Stimulated activated naive CD4-positive, alpha-beta T cell treated with Interleukin-2 at 50 U/mL for 16 hours (primary cell): ENCODE data around the gene WDPCP.
"Not testable (repeated sequence)": the region's sequence is repeated elsewhere in the genome, so short reads cannot be mapped to it uniquely, and the experiment has no call there.

Experiments used
- DNase-seq: peaks from one replicate; lab custom pipeline; 2025; lab: John Stamatoyannopoulos, UW

WDPCP gene

DNA sequence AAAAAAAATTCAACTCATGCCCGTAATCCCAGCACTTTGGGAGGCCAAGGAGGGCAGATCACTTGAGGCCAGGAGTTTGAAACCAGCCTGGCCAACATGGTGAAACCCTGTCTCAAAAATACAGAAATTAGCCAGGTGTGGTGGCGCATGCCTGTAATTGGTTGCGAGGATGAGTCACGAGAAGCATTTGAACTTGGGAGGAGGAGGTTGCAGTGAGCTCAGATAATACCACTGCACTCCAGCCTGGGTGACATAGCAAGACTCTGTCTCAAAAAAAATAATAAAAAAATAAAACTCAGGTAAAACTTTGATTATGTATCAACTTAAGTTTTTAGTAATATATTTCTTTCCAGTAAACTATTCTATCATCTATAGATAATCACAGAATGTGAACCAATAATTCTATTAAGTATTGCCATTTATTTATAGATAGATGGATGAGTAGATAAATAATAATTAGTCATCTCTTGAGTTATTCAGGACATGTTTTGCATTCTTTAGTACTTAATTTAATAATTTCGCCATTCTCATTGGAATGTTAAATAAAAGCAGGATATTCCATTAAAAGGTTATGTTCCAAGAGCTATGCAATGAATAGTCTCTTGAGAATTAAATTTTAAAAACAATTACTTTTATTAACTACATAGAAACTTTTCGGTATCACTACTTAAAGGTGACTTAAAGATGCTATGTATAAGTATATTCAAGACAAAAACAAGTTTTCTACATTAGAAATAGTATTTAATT, 48.7 kb downstream of the WDPCP start:
- no peak for DNase-seq

DNA sequence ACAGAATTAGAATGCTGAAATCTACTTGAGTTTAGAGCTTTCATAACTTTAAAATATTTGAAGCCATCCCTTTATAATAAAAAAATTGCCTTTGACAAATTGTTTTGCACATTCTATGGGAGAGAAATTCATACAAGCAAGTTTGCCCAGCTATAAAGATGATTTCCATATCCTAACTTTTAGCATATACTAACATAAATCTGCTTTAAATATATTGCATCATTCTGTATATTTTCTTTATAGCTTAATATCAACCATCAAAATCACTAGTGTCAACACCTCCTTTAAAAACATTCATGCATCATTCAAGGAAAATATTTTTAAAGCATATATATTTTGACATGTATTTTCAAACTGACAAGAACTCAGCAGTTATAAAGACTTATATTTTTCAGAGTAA, 49.9 kb downstream of the WDPCP start:
- no peak for DNase-seq

DNA sequence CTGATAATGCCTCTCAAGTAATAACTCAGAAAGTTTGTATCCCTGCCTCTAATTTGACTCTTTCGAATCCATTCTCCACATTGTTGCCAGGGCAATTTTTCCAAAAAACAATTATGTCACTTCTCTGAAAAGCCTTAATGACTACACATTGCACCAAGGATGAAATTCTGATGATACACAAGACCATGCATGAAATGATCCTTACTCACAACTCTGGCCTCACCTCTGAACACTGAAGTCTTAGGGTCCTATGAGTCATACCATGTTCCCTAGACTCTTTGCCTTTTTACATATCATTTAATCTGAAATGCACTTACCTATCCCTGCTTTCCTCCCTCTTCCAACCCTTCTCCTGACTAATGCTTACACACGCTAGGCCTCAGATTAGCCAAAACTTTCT, 51.0 kb downstream of the WDPCP start:
- DNase-seq: no peak

DNA sequence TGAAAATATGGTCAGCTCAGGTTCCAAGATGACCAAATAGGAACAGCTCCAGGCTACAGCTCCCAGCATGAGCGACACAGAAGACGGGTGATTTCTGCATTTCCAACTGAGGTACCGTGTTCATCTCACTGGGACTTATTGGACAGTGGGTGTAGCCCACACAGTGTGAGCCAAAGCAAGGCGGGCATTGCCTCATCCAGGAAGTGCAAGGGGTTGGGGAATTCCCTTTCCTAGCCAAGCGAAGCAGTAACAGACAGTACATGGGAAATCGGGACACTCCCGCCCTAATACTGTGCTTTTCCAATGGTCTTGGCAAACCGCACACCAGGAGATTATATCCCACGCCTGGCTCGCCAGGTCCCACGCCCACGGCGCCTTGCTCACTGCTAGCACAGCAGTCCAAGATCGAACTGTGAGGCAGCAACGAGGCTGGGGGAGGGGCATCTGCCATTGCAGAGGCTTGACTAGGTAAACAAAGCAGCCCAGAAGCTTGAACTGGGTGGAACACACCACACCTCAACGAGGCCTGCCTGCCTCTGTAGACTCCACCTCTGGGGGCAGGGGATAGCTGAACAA, 57.5 kb downstream of the WDPCP start:
- no peak for DNase-seq

DNA sequence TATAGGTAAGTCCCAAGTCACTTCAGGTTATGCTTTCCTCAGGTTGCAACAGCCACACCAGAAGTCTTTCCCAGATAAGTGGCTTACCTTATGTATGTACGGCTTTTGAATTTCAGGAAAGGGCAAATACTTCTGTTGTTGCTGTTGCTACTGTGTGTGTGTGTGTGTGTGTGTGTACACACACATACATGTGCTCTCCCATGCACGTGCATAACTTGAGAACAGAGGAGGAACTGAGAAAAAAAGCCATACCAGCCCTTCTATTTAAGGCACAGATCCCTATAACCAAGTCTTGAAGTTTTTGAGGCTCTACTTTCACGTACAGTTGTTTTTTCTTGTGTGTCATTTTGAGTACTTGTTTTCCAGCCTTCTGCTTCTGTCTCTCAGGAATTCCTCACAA, 62.4 kb downstream of the WDPCP start:
- DNase-seq: no peak

DNA sequence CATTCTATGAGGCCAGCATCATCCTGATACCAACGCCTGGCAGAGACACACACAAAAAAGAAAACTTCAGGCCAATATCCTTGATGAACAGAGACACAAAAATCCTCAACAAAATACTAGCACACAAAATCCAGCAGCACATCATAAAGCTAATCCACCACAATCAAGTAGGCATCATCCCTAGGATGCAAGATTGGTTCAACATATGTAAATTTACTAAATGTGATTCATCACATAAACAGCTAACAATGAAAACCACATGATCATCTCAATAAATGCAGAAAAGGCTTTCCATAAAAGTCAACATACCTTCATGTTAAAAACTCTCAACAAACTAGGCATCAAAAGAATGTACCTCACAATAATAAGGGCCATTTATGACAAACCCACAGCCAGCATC, 65.3 kb downstream of the WDPCP start:
- DNase-seq: no peak

DNA sequence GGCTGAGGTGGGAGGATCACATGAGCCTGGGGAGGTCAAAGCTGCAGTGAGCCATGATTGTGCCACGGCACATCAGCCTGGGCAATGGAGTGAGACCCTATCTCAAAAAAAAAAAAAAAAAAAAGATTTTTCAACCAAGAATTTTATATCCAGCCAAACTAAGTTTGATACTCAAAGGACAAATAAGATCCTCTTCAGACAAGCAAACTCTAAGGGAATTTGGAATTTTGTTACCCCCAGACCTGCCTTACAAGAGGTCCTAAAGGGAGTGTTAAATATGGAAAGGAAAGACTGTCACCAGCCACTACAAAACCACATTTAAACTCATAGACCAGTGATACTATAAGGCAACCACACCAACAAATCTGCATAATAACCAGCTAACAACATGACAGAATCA, 67.5 kb downstream of the WDPCP start:
- no peak for DNase-seq

DNA sequence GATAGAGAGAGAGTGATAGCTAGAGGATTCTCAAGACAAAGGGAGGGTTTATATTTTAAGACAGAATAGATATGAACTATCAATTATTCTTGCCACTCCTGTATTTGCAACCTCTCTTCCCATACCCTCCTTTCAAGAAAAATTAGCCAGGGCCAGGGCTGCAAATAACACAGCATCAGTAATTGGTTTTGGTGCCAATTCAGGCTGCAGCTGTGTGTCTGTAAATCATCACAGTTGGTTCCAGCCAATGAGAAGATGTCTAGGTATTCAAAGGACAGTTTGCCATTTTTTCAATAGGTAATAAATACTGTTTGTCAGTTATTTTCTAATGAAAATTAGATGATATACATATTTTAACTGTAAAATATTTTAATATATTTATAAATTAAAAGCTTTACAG, 73.5 kb downstream of the WDPCP start:
- no peak for DNase-seq

DNA sequence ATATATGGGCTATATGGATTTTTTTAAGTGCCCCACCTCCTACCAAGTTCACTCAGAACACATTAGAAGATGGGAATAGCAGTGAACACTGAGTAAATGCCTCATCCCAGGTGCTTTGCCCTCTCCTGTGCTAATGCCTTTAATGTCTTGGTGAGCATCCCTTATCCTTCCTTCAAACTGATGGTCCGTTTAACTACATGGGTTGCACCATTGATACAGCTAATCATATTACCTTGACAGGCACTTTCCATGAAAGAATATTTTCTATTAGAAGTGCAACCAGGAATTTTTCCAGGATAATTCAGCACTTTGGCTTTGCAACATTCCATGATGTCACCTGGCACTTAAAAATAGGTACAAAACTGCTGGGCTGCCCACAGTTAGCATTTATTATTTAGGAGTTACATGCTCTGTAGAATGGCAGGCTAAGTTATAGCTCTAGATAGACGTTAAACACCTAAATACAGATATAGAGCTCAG, 74.0 kb downstream of the WDPCP start:
- DNase-seq: no peak

DNA sequence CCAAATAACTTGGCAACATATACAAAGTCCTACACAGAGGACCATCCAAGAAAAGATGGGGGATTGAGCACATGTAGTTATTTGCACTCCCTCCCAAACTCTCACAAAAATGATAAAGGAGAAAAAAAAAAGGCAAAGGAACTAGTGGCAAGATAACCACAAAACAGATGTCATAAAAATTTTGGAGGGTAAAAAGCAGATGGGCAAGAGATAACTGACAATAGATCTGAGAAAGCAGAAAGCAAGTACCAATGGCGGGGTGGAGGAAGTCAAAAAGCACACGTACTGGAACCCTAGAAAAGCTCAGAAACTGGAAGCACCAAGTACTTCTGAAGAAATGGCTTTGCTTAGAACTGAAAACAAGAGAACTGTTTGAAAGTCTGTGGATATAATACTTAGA, 82.0 kb downstream of the WDPCP start:
- DNase-seq: no peak

DNA sequence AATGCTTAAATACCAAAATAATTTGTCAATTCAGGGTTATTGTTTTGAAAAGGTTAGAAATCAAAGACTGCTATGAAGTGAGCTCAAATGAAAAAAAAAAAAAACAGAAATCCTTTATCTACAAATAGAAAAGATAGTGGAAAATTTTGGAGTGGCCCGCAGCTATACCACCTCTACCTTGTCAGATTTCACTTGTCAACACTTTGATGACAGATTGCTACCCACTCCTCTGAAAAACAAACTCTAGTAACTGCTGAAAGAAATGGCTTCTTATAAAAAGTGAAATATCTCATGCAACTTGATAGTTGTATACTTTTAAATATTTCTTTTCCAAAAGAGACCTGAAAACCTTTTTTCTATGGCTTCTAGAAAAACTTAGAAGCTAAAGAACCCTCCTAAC, 84.5 kb downstream of the WDPCP start:
- DNase-seq: no peak

DNA sequence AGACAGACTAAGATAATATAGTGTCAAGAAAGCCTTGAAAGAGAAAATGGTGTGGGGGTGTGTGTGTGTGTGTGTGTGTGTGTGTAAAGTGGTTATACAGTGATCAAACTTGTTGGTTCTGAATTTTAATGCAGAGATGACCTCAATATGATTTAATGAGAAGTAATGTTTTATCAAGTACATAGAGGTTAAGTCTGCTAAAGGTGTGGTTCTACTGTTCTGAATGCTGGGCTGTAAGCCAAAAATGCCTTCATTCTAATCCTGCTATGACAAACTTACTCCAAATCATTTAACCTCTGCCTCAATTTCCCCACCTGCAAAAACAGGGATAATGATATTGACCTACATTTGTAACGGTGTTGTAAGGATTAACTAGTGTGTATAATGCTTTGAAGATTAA, 87.9 kb downstream of the WDPCP start:
- DNase-seq: no peak

DNA sequence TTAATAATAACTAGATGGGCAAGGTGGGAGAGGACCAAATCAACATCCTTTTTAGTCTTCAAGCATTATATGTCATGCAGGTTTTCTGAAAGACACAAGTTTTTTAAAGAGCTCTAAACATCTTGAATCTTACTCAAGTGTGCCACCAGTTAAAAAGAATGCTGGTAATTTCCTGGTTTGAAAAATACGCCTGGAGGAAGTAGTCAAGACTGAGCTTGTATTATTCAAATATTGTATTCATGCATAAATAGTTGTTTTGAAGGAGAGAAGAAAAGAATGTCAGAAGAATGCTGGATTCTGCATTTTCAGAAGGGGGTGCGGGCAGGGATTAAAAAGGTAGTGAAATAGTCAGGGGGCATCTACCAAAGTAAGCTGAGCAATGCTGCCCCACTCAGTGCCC, 90.7 kb downstream of the WDPCP start:
- no peak for DNase-seq

DNA sequence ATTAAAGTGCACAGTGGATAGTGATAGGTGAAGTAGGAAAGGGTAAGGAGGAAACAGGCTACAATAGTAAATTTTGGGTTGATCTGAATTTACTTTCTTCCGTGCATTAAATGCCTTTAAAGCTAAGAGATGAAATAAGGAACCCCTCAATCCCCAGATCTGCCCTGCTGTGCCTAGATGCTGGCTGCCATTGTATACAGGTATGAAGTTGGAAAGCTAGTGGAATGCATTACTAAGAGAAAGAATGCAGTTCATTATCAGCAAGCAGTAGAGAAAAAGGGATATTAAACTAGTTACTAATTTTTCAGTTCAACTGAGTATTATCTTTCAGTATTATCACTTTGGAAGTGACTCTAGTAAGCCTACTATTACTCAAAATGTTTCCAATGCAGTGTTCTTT, 93.3 kb downstream of the WDPCP start:
- DNase-seq: no peak

DNA sequence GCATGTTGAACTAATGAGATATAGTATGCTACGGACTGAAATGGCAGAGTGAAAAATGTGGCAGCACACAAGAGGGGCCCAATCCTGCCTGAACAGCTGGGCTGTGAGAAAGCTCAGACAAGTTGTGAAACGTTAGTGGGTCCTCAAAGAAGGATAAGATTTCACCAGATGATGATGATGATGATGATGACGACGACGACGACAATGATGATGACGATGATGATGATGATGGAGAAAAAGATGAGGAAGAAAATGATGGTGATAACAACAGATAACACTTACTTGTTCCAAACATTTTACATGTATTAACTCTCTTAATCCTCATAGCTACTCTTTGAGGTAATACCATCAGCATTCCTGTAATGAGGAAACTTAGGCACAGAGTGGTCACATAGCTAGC, 94.2 kb downstream of the WDPCP start:
- DNase-seq: no peak

DNA sequence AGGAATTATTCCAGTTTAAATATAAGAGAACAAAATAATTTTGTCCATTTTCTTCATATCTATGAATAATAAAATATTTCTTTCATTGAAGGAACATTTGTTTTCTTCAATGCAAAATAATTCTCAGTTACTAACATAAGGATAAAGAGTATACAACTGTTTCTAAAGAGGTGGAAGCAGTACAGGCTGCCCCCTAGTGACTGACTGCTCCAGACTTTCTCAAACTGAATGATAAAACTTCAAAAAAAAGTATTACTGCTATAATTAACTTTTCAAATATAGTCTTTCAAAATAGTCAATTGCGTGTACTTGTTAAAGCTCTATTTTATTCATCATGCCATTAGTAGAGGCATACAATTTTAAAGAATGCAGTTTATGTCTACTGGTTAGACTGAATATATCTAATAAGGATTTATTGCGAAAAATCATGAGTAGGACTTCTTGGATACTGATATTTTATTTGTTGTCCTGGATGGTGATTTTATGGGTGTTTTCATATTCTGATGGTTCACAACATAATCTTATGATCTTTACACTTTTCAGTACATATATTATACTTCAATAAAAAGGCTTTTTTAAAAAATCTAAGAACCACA, 100.1 kb downstream of the WDPCP start:
- DNase-seq: no peak

DNA sequence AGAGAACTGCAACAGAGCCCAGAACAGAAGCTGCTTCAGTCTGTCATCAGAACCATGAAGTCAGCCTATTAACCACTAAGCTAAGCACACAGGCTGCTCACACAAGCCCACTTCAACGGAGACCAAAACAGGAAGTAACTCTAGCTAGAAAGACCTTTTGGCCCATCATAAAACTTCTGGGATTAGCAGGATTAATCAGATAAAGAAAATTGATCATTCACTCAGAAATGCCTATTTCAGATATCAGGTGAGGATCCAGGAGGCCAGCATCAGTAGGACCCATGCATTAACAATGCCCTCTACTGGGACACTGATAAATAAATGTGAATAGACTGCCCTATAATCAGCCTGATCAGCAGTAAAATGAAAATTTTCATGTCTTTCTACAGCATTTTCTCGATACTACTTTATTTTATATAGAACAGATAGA, 101.4 kb downstream of the WDPCP start:
- DNase-seq: no peak

DNA sequence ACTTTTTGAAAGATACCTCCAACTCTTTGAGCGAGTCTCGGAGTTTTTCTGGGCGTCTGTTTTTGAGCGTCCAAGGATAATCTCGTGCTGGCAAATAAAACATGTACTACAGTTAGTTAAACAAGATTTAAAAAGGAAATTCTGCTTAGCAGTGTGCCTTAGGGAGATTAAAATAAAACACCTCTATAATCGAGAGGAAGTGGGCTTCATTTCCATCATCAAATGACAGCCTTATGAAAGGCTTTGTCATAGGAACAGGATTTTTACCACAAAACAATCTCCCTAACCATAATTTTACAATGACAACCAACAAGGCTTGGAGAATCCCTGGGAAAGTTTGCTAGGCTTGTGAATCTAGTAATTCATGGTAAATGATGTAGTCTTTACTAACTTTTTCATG, 103.4 kb downstream of the WDPCP start:
- no peak for DNase-seq

DNA sequence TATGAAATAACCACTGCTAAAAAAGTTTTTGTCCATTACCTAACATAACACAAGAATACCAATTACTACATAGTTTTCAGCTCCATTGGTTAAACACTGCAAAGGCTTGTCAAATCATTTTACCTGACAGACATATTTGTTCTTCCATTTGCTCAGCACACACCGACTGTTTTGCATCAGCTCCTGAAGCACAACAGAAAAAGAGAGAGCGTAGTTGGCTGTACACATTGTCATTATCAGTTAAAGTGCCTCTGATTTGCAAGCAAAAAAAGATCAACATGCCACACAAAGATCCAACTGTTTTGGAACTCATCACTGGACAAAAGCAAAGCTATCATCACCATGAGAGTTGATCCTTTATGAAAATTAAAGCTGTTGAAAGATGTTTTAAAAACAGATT, 103.8 kb downstream of the WDPCP start:
- no peak for DNase-seq

DNA sequence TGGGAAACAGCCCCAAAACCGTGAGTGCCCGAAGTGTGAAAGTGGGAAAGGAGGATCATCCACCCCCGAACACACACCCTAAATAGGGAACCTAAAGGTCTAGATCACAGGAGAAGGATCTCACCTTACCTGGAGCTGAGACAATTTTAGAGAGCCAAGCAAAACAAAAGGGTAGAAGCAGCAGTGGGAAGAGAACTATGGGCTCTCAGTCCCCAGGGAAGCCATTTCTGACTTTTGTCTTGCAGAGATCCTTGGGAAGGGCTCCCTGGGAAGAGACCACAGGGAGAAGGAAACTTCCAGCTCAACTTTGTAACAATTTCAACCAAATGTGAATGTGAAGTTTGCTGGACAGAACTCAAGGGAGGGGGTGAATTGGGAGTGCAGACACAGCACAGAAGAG, 110.6 kb downstream of the WDPCP start:
- DNase-seq: no peak

DNA sequence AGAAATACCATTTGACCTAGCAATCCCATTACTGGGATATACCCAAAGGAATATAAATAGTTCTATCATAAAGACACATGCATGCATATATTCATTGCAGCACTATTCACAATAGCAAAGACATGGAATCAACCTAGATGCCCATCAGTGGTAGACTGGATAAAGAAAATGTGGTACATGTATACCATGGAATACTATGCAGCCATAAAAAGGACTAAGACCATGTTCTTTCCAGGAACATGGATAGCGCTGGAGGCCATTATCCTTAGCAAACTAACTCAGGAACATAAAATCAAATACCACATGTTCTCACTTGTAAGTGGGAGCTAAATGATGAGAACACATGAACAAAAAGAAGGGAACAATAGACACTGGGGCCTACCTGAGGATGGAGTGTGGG, 119.0 kb downstream of the WDPCP start:
- DNase-seq: not testable (repeated sequence)

DNA sequence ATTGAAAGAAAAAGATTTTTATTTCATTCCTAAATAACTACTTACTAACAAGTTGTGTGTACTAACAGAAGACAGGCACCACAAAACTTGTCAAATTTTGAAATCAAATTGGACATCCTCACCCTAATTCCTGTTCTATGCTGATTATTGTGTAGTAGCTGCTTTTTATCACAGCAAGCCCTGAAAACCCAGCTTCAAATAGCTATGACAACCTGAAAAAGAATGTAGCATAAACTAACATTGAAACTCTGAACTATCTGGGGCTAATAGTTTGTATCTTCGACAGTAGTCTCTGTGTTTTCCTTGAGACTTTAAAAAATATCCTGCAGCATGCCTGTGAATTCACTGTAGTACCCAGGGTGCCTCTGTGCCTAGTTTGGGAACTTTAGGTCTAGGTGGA, 122.6 kb downstream of the WDPCP start:
- DNase-seq: no peak

DNA sequence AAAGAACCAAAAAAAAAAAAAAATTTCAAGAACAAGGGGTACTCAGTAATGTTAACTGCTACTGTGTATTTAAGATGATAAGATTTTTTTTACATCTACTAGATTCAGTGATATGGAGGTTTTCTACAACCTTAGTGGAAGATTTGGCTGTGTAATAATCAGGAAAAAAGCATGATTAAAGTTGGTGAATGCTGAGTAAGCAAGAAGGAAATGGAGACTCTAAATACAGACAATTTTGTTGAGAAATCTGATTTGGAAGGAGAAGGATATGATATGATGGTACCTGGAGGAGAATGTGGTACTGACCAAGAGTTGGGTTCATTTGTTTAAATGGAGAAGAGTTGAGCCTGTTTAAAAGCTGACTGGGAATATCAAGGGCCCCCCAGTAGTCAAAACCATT, 125.1 kb downstream of the WDPCP start:
- no peak for DNase-seq

DNA sequence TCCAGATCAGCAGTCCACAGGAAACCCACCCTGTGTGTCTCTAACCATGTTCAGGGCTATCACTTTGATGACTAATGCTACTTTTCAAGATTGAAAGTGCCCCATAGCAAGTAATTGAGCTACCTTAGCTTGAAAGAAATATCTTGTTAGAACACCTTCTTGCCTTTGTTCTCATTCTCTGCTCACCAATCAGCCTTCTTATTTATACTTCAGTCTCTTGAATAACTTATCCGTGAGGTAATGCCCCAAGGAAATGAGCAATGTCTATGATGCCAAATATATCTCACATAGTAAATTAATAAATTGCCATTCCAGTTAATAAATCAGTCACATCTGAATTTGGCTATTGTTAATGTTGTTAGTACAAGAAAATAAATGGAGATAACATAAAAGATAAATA, 141.6 kb downstream of the WDPCP start:
- no peak for DNase-seq
